GM23248 (cell line): ENCODE measurements around the gene STOML2. TPM values are rescaled to one million over a fixed set of nuclear protein-coding genes. Genes with fewer than 3 reads are reported as not detected.

ENCODE experiments used
- DNase-seq: peaks from one replicate; pipeline ENCODE4 v3.0.0-alpha.2; 2015
- H2AFZ ChIP-seq: fragments of 200-600 bp; sonication (generic); 2 replicates; pipeline ENCODE4 v1.6.1; 2016; ENCODE audit warnings: antibody characterized with exemption
- H3F3A ChIP-seq: fragments of 200-600 bp; sonication (generic); 2 replicates; pipeline ENCODE4 v1.6.1; 2016; ENCODE audit warnings: mild to moderate bottlenecking, antibody characterized with exemption, mixed run types; ENCODE audit not compliant: insufficient read depth
- H3K27ac ChIP-seq: fragments of 200-600 bp; sonication (generic); 2 replicates; pipeline ENCODE4 v1.5.1; 2016; ENCODE audit warnings: mild to moderate bottlenecking
- H3K27me3 ChIP-seq: fragments of 200-600 bp; sonication (generic); replicated peaks from 2 replicates; pipeline ENCODE4 v1.6.1; 2016; ENCODE audit warnings: mild to moderate bottlenecking; ENCODE audit not compliant: insufficient read depth
- H3K36me3 ChIP-seq: fragments of 200-600 bp; sonication (generic); 2 replicates; pipeline ENCODE4 v1.6.1; 2016; ENCODE audit warnings: low read depth, mild to moderate bottlenecking
- H3K4me1 ChIP-seq: fragments of 200-600 bp; sonication (generic); 2 replicates; pipeline ENCODE4 v1.6.1; 2016; ENCODE audit warnings: mild to moderate bottlenecking; ENCODE audit not compliant: insufficient read depth
- H3K4me2 ChIP-seq: fragments of 200-600 bp; sonication (generic); one replicate; pipeline ENCODE4 v1.6.1; 2016; ENCODE audit warnings: mild to moderate bottlenecking; ENCODE audit not compliant: unreplicated experiment
- H3K4me3 ChIP-seq: fragments of 200-600 bp; sonication (generic); 2 replicates; pipeline ENCODE4 v1.5.1; 2016; ENCODE audit warnings: mild to moderate bottlenecking
- H3K79me2 ChIP-seq: fragments of 200-600 bp; sonication (generic); 2 replicates; pipeline ENCODE4 v1.6.1; 2016; ENCODE audit warnings: mild to moderate bottlenecking; ENCODE audit not compliant: insufficient read depth
- H3K9ac ChIP-seq: fragments of 200-600 bp; sonication (generic); 2 replicates; pipeline ENCODE4 v1.6.1; 2016; ENCODE audit warnings: mild to moderate bottlenecking
- H3K9me2 ChIP-seq: fragments of 200-600 bp; sonication (generic); 2 replicates; pipeline ENCODE4 v1.6.1; 2016; ENCODE audit warnings: mixed run types, mild to moderate bottlenecking, moderate library complexity; ENCODE audit not compliant: insufficient read depth
- H3K9me3 ChIP-seq: fragments of 200-600 bp; sonication (generic); one replicate; pipeline ENCODE4 v1.6.1; 2017; ENCODE audit warnings: low read depth
- H4K20me1 ChIP-seq: fragments of 200-600 bp; sonication (generic); 2 replicates; pipeline ENCODE4 v1.6.0; 2016; ENCODE audit not compliant: insufficient read depth
- EZH2 ChIP-seq: fragments of 200-600 bp; sonication (generic); IDR thresholded peaks from 2 replicates; pipeline ENCODE4 v1.6.1; 2018; ENCODE audit warnings: antibody characterized with exemption, mild to moderate bottlenecking; ENCODE audit not compliant: insufficient read depth, poor library complexity, severe bottlenecking
- EZH2phosphoT487 ChIP-seq: fragments of 200-600 bp; sonication (generic); IDR thresholded peaks from 2 replicates; pipeline ENCODE4 v1.6.1; 2018; ENCODE audit warnings: antibody characterized with exemption, moderate library complexity, mild to moderate bottlenecking, low read depth; ENCODE audit not compliant: insufficient read depth
- WGBS, 2 experiments: methylation state at CpG; one replicate each; pipeline ENCODE4 v1.1.6; 2015 to 2017; ENCODE audit warnings: low lambda C conversion rate in 2 of 2, low coverage in 1 of 2; ENCODE audit errors: missing lambda C conversion rate in 2 of 2; 5-methylcytosine and 5-hydroxymethylcytosine counted together
- in situ Hi-C: fragments of 300-500 bp; cut with MboI; formaldehyde crosslinking; loops from 2 replicates; pipeline ENCODE4 v1.15.0; 2020
- polyA plus RNA-seq: library from polyadenylated mRNA; unstranded; fragments of >200 nt; fragmentation: Nextera tagmentation; extraction: Ambion mirVana; gene quantifications from 2 replicates; pipeline ENCODE4 v1.2.1, GENCODE V29; 2016
- total RNA-seq: library from RNA; depleted of rRNA; stranded (reverse); fragments of >200 nt; shearing (Covaris generic); gene quantifications from 2 replicates; pipeline ENCODE4 v1.2.3, GENCODE V29; 2014

STOML2 gene
- total and polyA plus RNA-seq, 2 experiments from 2014 or later, result 120 to 124 TPM

DNA sequence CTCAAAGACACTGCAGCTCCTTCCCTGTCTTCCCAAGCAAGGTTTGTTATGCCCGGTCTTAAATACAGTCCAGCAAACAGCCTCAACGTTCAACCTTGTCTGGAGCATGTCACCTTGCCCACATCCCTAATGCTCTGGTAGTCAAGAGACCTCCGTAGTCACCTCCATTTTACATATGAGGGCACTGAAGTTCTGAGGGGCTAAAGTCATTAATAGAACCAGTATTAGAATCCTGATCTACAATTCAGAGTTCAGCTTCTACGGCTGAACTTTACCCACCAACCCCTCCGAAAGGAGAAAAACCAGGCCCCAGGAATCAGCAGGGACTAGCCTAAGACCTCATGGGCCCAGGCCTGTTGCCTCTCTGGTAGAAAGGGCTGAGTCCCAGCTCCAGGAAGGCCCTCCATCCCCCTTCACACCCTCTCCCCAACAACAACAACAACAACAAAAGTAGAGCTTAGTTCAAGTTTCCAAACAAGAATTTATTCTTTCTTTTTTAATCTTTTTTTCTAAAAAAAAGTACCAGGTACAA, 795 bp upstream of the STOML2 start:
- Histone ChIP-seq H2AFZ (peak overlapping the region; percentile 95), H4K20me1 (no peaks in the 10 kb centered on the region), H3K27ac (peak overlapping the region; percentile 98), H3K79me2 (peaks cover 57% of the 10 kb centered on the region), H3K4me3 (peak overlapping the region; percentile 95), H3K27me3 (no peaks in the 10 kb centered on the region), H3K9ac (peak overlapping the region; percentile 98), H3K4me2 (peak overlapping the region; percentile 92), H3F3A (peaks cover 24% of the 10 kb centered on the region), H3K9me2 (no peaks in the 10 kb centered on the region), H3K9me3 (no peaks in the 10 kb centered on the region), H3K4me1 (peaks cover 5% of the 10 kb centered on the region; the same call in 1 of the 2 replicates), H3K36me3 (peaks cover 37% of the 10 kb centered on the region; the same call in 1 of the 2 replicates)
- peak; percentile 17 for DNase-seq
- WGBS, 2 experiments, result 24 to 26% methylated on average over 5 of the region's 5 CpGs
- TF ChIP-seq EZH2phosphoT487 (no peak), EZH2 (no peak)
- in situ Hi-C loops, result no loop called here

DNA sequence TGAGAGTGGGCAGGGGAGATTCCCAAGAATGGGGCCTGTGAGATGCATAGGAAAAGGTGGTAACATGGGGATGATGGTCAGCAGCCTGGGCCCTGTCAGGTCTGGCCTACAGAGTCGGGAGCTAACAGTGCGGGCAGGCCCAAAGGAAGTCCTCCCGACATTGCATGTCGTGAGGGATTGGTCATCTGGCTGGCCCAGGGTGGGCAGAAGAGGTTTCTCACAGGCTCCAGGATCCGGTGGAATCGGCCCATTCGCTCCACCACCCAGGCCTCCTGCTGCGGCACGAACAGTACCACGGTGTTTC, 514 bp downstream of the STOML2 start:
- peaks cover 31% of the 10 kb centered on the region; the same call in 1 of the 2 replicates for H3K36me3 ChIP-seq
- H2AFZ ChIP-seq, result peak overlapping the region; percentile 95
- 3 to 7% methylated on average over 5 to 10 of the region's 10 CpGs for WGBS, 2 experiments
- H3K79me2 ChIP-seq, result peaks cover 44% of the 10 kb centered on the region
- H3K4me1 ChIP-seq, result peaks cover 5% of the 10 kb centered on the region; the same call in 1 of the 2 replicates
- no peaks in the 10 kb centered on the region for H3K9me3 ChIP-seq
- DNase-seq, result peak; percentile 61
- H3K27ac ChIP-seq, result peak overlapping the region; percentile 98
- peak overlapping the region; percentile 98 for H3K9ac ChIP-seq
- in situ Hi-C loops, result no loop called here
- no peaks in the 10 kb centered on the region for H3K27me3 ChIP-seq
- no peaks in the 10 kb centered on the region for H3K9me2 ChIP-seq
- peaks cover 24% of the 10 kb centered on the region for H3F3A ChIP-seq
- H3K4me3 ChIP-seq, result peak overlapping the region; percentile 95
- H3K4me2 ChIP-seq, result peak overlapping the region; percentile 92
- TF ChIP-seq EZH2 (no peak), EZH2phosphoT487 (no peak)
- no peaks in the 10 kb centered on the region for H4K20me1 ChIP-seq

DNA sequence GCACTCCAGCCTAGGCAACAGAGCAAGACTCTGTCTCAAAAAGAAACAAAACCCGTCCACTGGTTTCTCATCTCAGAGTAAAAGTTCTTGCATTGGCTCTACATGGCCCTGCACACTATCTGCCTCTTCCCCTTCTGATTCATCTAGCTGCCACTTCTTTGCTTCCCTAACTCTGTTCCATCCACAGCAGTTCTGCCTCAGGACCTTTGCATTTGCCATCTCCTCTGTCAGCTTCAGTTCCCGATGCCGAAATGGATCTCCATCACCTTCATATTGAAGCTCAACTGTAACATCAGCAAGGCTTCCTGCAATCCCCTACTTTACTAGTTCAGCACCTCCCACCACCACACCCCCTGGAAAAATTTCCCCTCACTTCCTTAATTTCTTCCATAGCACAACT, 5.4 kb downstream of the STOML2 start:
- peaks cover 16% of the 10 kb centered on the region for H3K79me2 ChIP-seq
- no peak overlapping the region for H2AFZ ChIP-seq
- no peak overlapping the region for H3K4me2 ChIP-seq
- H3K9ac ChIP-seq, result no peak overlapping the region
- H3K9me3 ChIP-seq, result no peaks in the 10 kb centered on the region
- H4K20me1 ChIP-seq, result no peaks in the 10 kb centered on the region
- H3K36me3 ChIP-seq, result peaks cover 7% of the 10 kb centered on the region; the same call in 1 of the 2 replicates
- DNase-seq, result no peak
- no peaks in the 10 kb centered on the region for H3K27me3 ChIP-seq
- 83 to 92% methylated on average over 3 of the region's 3 CpGs for WGBS, 2 experiments
- peaks cover 8% of the 10 kb centered on the region; the same call in 1 of the 2 replicates for H3F3A ChIP-seq
- TF ChIP-seq EZH2, result no peak
- no peak for TF ChIP-seq EZH2phosphoT487
- no peak overlapping the region for H3K4me3 ChIP-seq
- no peaks in the 10 kb centered on the region for H3K9me2 ChIP-seq
- no peak overlapping the region for H3K27ac ChIP-seq
- in situ Hi-C loops, result loop anchor here (10.0 kb wide), 1 partner anchor 193 kb away; no protein-coding TSS in a partner anchor
- 0 out of 2 replicates have a peak, but pooled peaks cover 5% of the 10 kb centered on the region for H3K4me1 ChIP-seq

DNA sequence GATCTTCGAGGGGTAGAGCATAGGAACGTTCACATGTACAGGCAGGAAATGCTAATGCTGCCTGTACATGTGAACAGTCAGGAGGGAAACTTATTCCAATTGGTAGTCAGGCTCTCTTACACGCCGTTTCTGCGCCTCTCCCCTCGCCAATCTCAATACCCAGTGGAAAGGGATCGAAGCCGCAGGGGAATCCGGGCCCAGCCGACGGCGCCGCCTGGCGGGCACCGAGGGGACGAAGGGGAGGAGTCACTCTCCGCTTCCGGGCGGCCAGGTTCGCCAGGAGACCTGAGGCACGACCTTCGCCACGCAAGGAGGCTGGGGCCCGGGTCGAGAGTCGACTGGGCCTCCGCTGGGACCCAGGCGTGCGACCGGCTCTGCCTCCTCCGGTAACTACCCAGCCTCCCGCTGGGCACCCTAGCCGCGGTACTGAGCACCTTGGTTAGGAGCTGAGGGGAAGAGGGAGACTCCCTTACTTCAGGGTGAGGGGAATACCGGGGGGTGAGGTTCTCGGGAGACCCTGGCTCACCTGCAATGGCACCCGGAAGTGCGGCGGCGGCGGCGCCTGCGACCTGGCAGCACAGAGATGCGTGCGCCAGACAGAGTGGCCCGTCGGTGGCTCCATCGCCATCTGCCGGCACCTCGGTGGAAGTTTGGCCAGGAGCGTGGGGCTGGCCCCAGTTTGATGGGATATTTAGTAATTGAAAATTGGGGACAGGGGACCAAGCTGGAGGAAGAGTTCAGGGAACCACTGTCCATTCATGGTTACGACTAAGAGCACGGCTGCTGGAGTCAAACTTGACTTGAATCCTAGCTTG, 6.7 kb downstream of the STOML2 start, which contains the start of gene PIGO:
TSS of gene PIGO (minus strand) at position 557 of the 815 bp plus-strand sequence. CDS start 1,026 bp downstream, outside the sequence.
- Histone ChIP-seq H4K20me1 (no peaks in the 10 kb centered on the region), H3K9me3 (no peaks in the 10 kb centered on the region), H3K36me3 (peaks cover 7% of the 10 kb centered on the region; the same call in 1 of the 2 replicates), H3K4me2 (peak within 1 kb of the TSS; percentile 96), H3K79me2 (peaks cover 3% of the 10 kb centered on the region), H3K27me3 (no peaks in the 10 kb centered on the region), H2AFZ (peak within 1 kb of the TSS; percentile 99), H3K4me1 (no peaks in the 10 kb centered on the region), H3K27ac (peak within 1 kb of the TSS; percentile 89), H3K9ac (peak within 1 kb of the TSS; percentile 98), H3F3A (peaks cover 8% of the 10 kb centered on the region; the same call in 1 of the 2 replicates), H3K9me2 (no peaks in the 10 kb centered on the region), H3K4me3 (peak within 1 kb of the TSS; percentile 99)
- no peak for TF ChIP-seq EZH2
- no peak for TF ChIP-seq EZH2phosphoT487
- in situ Hi-C loops, result loop anchor here (10.0 kb wide), 1 partner anchor 191 kb away; no protein-coding TSS in a partner anchor
- peak; percentile 91 for DNase-seq
- whole genome bisulfite sequencing, 2 experiments, result 1 to 2% methylated on average over 50 to 51 of the region's 53 CpGs
